HEK293 (cell line): Measurements from ENCODE around the gene VRK1.

Source experiments
- CTCF ChIA-PET: fragments of 350-600 bp; formaldehyde crosslinking; extraction: SDS; loops from one replicate; lab custom pipeline; 2021; ENCODE audit warnings: antibody characterized with exemption; lab: Yijun Ruan, JAX
- POLR2A ChIA-PET: fragments of 300-600 bp; formaldehyde crosslinking; extraction: SDS; loops from one replicate; lab custom pipeline; 2020; ENCODE audit warnings: antibody characterized with exemption, inconsistent platforms; lab: Yijun Ruan, JAX
- H3K27ac ChIP-seq: fragments of 200-500 bp; sonication (Bioruptor generic); 2 replicates; pipeline ENCODE4 v1.5.1; 2014; ENCODE audit warnings: low read depth, low read length, control low read depth, inconsistent platforms; ENCODE audit errors: extremely low read depth
- H3K36me3 ChIP-seq, 2 experiments: fragments of 200-500 bp in 1 of 2; sonication (Bioruptor generic) in 1 of 2; 1 replicate in 1 of 2; 2 replicates in 1 of 2; pipeline ENCODE4 v1.5.1; 2014 to 2017; ENCODE audit warnings: inconsistent platforms in 2 of 2, low read length in 2 of 2; ENCODE audit not compliant: control insufficient read depth in 2 of 2, insufficient read depth in 1 of 2
- H3K4me1 ChIP-seq: fragments of 200-500 bp; sonication (Bioruptor generic); 2 replicates; pipeline ENCODE4 v1.5.1; 2014; ENCODE audit warnings: mild to moderate bottlenecking, low read length, inconsistent platforms; ENCODE audit not compliant: control insufficient read depth, insufficient read depth
- H3K4me3 ChIP-seq: 2 replicates; pipeline ENCODE4 v1.5.1; 2011; ENCODE audit warnings: low read depth, mild to moderate bottlenecking, control low read depth, low read length, moderate library complexity
- H3K9me3 ChIP-seq: fragments of 200-500 bp; sonication (Bioruptor generic); 2 replicates; pipeline ENCODE4 v1.5.1; 2014; ENCODE audit warnings: low read depth, low read length, inconsistent platforms; ENCODE audit not compliant: control insufficient read depth, insufficient read depth
- OSR2 ChIP-seq: fragments of 450-650 bp; formaldehyde crosslinking; IDR thresholded peaks from 2 replicates; pipeline ENCODE4 v1.5.1; 2016; ENCODE audit warnings: missing biosample characterization, missing genetic modification characterization
- PRDM2 ChIP-seq: fragments of 450-650 bp; formaldehyde crosslinking; IDR thresholded peaks from 2 replicates; pipeline ENCODE4 v1.5.1; 2016; ENCODE audit warnings: missing biosample characterization, missing genetic modification characterization, borderline replicate concordance
- ZFP41 ChIP-seq: fragments of 450-650 bp; formaldehyde crosslinking; IDR thresholded peaks from 2 replicates; pipeline ENCODE4 v1.5.1; 2016; ENCODE audit warnings: missing biosample characterization, missing genetic modification characterization, borderline replicate concordance
- ZFP69B ChIP-seq: fragments of 450-650 bp; formaldehyde crosslinking; IDR thresholded peaks from 2 replicates; pipeline ENCODE4 v1.5.1; 2016; ENCODE audit warnings: missing biosample characterization, missing genetic modification characterization
- ZNF133 ChIP-seq: fragments of 450-650 bp; formaldehyde crosslinking; IDR thresholded peaks from 2 replicates; pipeline ENCODE4 v1.5.1; 2016; ENCODE audit warnings: missing biosample characterization, missing genetic modification characterization
- ZNF18 ChIP-seq: fragments of 450-650 bp; formaldehyde crosslinking; IDR thresholded peaks from 2 replicates; pipeline ENCODE4 v1.5.1; 2016; ENCODE audit warnings: missing biosample characterization, missing genetic modification characterization
- ZNF211 ChIP-seq: fragments of 450-650 bp; formaldehyde crosslinking; IDR thresholded peaks from 2 replicates; pipeline ENCODE4 v1.5.1; 2016; ENCODE audit warnings: low read depth, missing biosample characterization, missing genetic modification characterization
- ZNF214 ChIP-seq: fragments of 450-650 bp; formaldehyde crosslinking; IDR thresholded peaks from 2 replicates; pipeline ENCODE4 v1.5.1; 2017; ENCODE audit warnings: missing biosample characterization, mild to moderate bottlenecking, missing genetic modification characterization, borderline replicate concordance
- ZNF354C ChIP-seq: fragments of 450-650 bp; formaldehyde crosslinking; IDR thresholded peaks from 2 replicates; pipeline ENCODE4 v1.5.1; 2016; ENCODE audit warnings: missing biosample characterization, missing genetic modification characterization, low read depth, borderline replicate concordance
- ZNF514 ChIP-seq: fragments of 450-650 bp; formaldehyde crosslinking; IDR thresholded peaks from 2 replicates; pipeline ENCODE4 v1.5.1; 2016; ENCODE audit warnings: missing biosample characterization, missing genetic modification characterization
- ZNF585B ChIP-seq: fragments of 450-650 bp; formaldehyde crosslinking; IDR thresholded peaks from 2 replicates; pipeline ENCODE4 v1.5.1; 2016; ENCODE audit warnings: missing biosample characterization, missing genetic modification characterization
- ZNF677 ChIP-seq: fragments of 450-650 bp; IDR thresholded peaks from 2 replicates; pipeline ENCODE4 v1.5.0; 2018; ENCODE audit warnings: missing biosample characterization, mild to moderate bottlenecking, missing genetic modification characterization, moderate library complexity
- ZNF776 ChIP-seq: fragments of 450-650 bp; formaldehyde crosslinking; IDR thresholded peaks from 2 replicates; pipeline ENCODE4 v1.5.0; 2017; ENCODE audit warnings: missing biosample characterization, missing genetic modification characterization, borderline replicate concordance
- ZSCAN30 ChIP-seq: fragments of 450-650 bp; IDR thresholded peaks from 2 replicates; pipeline ENCODE4 v1.5.1; 2018; ENCODE audit warnings: missing biosample characterization, mild to moderate bottlenecking, missing genetic modification characterization, moderate library complexity
- TF ChIP-seq, protein P1 (sequence below): fragments of 450-650 bp; formaldehyde crosslinking; IDR thresholded peaks from 2 replicates; pipeline ENCODE4 v1.5.1; 2016; ENCODE audit warnings: missing biosample characterization, missing genetic modification characterization, low read depth
- TF ChIP-seq, protein P2 (sequence below): fragments of 450-650 bp; IDR thresholded peaks from 2 replicates; pipeline ENCODE4 v1.5.1; 2018; ENCODE audit warnings: missing biosample characterization, mild to moderate bottlenecking, missing genetic modification characterization
- TF ChIP-seq, protein P3 (sequence below): fragments of 450-650 bp; formaldehyde crosslinking; IDR thresholded peaks from 2 replicates; pipeline ENCODE4 v1.5.1; 2017; ENCODE audit warnings: missing biosample characterization, mild to moderate bottlenecking, missing genetic modification characterization, moderate library complexity
- TF ChIP-seq, protein P4 (sequence below): fragments of 450-650 bp; formaldehyde crosslinking; IDR thresholded peaks from 2 replicates; pipeline ENCODE4; 2016; ENCODE audit warnings: missing biosample characterization, missing genetic modification characterization
- TF ChIP-seq, protein P5 (sequence below): fragments of 450-650 bp; formaldehyde crosslinking; IDR thresholded peaks from 2 replicates; pipeline ENCODE4 v1.5.1; 2016; ENCODE audit warnings: missing biosample characterization, missing genetic modification characterization
- TF ChIP-seq, protein P6 (sequence below): fragments of 450-650 bp; formaldehyde crosslinking; IDR thresholded peaks from 2 replicates; pipeline ENCODE4 v1.5.1; 2016; ENCODE audit warnings: missing biosample characterization, missing genetic modification characterization

Gene VRK1

DNA sequence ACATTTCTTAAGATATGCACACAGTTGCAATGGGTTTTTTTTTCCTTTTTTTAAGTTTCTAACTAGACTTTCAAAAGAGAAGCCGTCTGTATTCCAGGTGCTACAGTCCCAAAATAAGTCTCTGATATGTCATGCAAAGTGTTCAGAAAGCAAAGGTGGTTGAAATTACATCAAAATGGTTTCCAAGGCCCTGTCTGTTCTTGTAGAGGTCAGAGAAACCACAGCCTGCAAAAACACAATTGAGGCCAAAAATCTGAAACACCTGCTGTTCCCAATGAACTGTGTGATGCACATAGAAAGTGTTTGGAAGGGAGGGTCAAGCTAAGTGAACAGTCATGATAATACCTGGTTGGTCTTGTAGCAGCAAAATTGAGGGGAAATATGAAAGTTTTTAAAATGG lies 91.0 kb downstream of the VRK1 start (continued):
- TF ChIP-seq PRDM2 (tag by site-specific recombination): no peak
- no peak for TF ChIP-seq ZNF211 (tag by site-specific recombination)
- no peak for TF ChIP-seq ZNF18 (tag by site-specific recombination)
- TF ChIP-seq ZSCAN30: no peak
- TF ChIP-seq, protein P1, sequence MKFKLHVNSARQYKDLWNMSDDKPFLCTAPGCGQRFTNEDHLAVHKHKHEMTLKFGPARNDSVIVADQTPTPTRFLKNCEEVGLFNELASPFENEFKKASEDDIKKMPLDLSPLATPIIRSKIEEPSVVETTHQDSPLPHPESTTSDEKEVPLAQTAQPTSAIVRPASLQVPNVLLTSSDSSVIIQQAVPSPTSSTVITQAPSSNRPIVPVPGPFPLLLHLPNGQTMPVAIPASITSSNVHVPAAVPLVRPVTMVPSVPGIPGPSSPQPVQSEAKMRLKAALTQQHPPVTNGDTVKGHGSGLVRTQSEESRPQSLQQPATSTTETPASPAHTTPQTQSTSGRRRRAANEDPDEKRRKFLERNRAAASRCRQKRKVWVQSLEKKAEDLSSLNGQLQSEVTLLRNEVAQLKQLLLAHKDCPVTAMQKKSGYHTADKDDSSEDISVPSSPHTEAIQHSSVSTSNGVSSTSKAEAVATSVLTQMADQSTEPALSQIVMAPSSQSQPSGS (tag by site-specific recombination): no peak
- no peak for TF ChIP-seq ZNF585B
- no peak for TF ChIP-seq OSR2 (tag by site-specific recombination)
- TF ChIP-seq ZFP69B (tag by site-specific recombination): no peak

DNA sequence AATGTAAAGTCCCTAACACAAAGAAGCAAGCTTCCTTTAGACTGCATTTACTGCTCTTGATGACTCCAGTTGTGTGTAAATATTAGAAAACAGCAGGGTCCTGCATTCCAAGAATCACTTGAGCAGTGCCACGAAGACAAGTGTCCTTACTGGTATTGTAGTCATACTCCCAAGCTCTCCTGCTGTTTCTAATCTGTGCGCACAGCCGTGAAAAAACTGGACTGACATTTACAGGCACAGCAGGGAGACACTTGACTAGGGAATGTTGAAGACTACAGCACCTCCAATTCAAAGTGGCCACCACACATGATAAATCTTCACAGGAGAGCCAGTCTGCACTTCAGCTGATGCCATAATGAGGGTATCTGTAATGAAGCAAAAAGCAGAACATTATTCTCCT lies 91.4 kb downstream of the VRK1 start:
- CTCF ChIA-PET: no interaction called here
- POLR2A ChIA-PET: no interaction called here
- no peak overlapping the region for H3K4me3 ChIP-seq
- peaks cover 15% of the 10 kb centered on the region for H3K4me1 ChIP-seq
- no peaks in the 10 kb centered on the region for H3K36me3 ChIP-seq
- no peak overlapping the region; the same call in 1 of the 2 replicates for H3K27ac ChIP-seq
- no peaks in the 10 kb centered on the region for H3K9me3 ChIP-seq
- TF ChIP-seq, protein P2, sequence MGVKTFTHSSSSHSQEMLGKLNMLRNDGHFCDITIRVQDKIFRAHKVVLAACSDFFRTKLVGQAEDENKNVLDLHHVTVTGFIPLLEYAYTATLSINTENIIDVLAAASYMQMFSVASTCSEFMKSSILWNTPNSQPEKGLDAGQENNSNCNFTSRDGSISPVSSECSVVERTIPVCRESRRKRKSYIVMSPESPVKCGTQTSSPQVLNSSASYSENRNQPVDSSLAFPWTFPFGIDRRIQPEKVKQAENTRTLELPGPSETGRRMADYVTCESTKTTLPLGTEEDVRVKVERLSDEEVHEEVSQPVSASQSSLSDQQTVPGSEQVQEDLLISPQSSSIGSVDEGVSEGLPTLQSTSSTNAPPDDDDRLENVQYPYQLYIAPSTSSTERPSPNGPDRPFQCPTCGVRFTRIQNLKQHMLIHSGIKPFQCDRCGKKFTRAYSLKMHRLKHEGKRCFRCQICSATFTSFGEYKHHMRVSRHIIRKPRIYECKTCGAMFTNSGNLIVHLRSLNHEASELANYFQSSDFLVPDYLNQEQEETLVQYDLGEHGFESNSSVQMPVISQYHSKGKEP: peak; percentile 75
- no peak for TF ChIP-seq ZNF677 (tag by site-specific recombination)
- no peak for TF ChIP-seq ZNF133
- no peak for TF ChIP-seq ZNF776 (tag by site-specific recombination)
- TF ChIP-seq, protein P3, sequence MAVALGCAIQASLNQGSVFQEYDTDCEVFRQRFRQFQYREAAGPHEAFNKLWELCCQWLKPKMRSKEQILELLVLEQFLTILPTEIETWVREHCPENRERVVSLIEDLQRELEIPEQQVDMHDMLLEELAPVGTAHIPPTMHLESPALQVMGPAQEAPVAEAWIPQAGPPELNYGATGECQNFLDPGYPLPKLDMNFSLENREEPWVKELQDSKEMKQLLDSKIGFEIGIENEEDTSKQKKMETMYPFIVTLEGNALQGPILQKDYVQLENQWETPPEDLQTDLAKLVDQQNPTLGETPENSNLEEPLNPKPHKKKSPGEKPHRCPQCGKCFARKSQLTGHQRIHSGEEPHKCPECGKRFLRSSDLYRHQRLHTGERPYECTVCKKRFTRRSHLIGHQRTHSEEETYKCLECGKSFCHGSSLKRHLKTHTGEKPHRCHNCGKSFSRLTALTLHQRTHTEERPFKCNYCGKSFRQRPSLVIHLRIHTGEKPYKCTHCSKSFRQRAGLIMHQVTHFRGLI (tag by site-specific recombination): no peak; the same call in 1 of the 2 replicates
- TF ChIP-seq, protein P4, sequence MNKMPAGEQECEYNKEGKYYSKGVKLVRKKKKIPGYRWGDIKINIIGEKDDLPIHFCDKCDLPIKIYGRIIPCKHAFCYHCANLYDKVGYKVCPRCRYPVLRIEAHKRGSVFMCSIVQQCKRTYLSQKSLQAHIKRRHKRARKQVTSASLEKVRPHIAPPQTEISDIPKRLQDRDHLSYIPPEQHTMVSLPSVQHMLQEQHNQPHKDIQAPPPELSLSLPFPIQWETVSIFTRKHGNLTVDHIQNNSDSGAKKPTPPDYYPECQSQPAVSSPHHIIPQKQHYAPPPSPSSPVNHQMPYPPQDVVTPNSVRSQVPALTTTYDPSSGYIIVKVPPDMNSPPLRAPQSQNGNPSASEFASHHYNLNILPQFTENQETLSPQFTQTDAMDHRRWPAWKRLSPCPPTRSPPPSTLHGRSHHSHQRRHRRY (tag by site-specific recombination): no peak
- TF ChIP-seq ZNF354C: no peak
- TF ChIP-seq, protein P5, sequence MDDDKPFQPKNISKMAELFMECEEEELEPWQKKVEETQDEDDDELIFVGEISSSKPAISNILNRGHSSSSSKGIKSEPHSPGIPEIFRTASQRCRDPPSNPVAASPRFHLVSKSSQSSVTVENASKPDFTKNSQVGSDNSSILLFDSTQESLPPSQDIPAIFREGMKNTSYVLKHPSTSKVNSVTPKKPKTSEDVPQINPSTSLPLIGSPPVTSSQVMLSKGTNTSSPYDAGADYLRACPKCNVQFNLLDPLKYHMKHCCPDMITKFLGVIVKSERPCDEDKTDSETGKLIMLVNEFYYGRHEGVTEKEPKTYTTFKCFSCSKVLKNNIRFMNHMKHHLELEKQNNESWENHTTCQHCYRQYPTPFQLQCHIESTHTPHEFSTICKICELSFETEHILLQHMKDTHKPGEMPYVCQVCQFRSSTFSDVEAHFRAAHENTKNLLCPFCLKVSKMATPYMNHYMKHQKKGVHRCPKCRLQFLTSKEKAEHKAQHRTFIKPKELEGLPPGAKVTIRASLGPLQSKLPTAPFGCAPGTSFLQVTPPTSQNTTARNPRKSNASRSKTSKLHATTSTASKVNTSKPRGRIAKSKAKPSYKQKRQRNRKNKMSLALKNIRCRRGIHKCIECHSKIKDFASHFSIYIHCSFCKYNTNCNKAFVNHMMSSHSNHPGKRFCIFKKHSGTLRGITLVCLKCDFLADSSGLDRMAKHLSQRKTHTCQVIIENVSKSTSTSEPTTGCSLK (tag by site-specific recombination): no peak
- TF ChIP-seq ZNF214: no peak
- no peak for TF ChIP-seq ZNF514 (tag by site-specific recombination)
- no peak for TF ChIP-seq ZFP41 (tag by site-specific recombination)
- TF ChIP-seq, protein P6, sequence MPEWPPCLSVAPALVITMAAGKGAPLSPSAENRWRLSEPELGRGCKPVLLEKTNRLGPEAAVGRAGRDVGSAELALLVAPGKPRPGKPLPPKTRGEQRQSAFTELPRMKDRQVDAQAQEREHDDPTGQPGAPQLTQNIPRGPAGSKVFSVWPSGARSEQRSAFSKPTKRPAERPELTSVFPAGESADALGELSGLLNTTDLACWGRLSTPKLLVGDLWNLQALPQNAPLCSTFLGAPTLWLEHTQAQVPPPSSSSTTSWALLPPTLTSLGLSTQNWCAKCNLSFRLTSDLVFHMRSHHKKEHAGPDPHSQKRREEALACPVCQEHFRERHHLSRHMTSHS: peak; percentile 90
